HEK293 (cell line): ENCODE data around the gene SLC38A7.
A peak's percentile ranks its signal among the peaks of the same experiment; 100 is the strongest.

Experiments used
- CTCF ChIA-PET: fragments of 350-600 bp; formaldehyde crosslinking; extraction: SDS; loops from one replicate; lab custom pipeline; 2021; ENCODE audit warnings: antibody characterized with exemption; lab: Yijun Ruan, JAX
- POLR2A ChIA-PET: fragments of 300-600 bp; formaldehyde crosslinking; extraction: SDS; loops from one replicate; lab custom pipeline; 2020; ENCODE audit warnings: antibody characterized with exemption, inconsistent platforms; lab: Yijun Ruan, JAX
- H3K27ac ChIP-seq: fragments of 200-500 bp; sonication (Bioruptor generic); 2 replicates; pipeline ENCODE4 v1.5.1; 2014; ENCODE audit warnings: low read depth, low read length, control low read depth, inconsistent platforms; ENCODE audit errors: extremely low read depth
- H3K36me3 ChIP-seq, 2 experiments: fragments of 200-500 bp in 1 of 2; sonication (Bioruptor generic) in 1 of 2; 1 replicate in 1 of 2; 2 replicates in 1 of 2; pipeline ENCODE4 v1.5.1; 2014 to 2017; ENCODE audit warnings: inconsistent platforms in 2 of 2, low read length in 2 of 2; ENCODE audit not compliant: control insufficient read depth in 2 of 2, insufficient read depth in 1 of 2
- H3K4me1 ChIP-seq: fragments of 200-500 bp; sonication (Bioruptor generic); 2 replicates; pipeline ENCODE4 v1.5.1; 2014; ENCODE audit warnings: mild to moderate bottlenecking, low read length, inconsistent platforms; ENCODE audit not compliant: control insufficient read depth, insufficient read depth
- H3K4me3 ChIP-seq: 2 replicates; pipeline ENCODE4 v1.5.1; 2011; ENCODE audit warnings: low read depth, mild to moderate bottlenecking, control low read depth, low read length, moderate library complexity
- H3K9me3 ChIP-seq: fragments of 200-500 bp; sonication (Bioruptor generic); 2 replicates; pipeline ENCODE4 v1.5.1; 2014; ENCODE audit warnings: low read depth, low read length, inconsistent platforms; ENCODE audit not compliant: control insufficient read depth, insufficient read depth
- FEZF1 ChIP-seq: fragments of 450-650 bp; formaldehyde crosslinking; IDR thresholded peaks from 2 replicates; pipeline ENCODE4 v1.5.1; 2016; ENCODE audit warnings: missing biosample characterization, missing genetic modification characterization
- GLIS2 ChIP-seq: fragments of 450-650 bp; formaldehyde crosslinking; IDR thresholded peaks from 2 replicates; pipeline ENCODE4 v1.5.1; 2016; ENCODE audit warnings: missing biosample characterization, missing genetic modification characterization
- MEIS1 ChIP-seq: sonication (generic); formaldehyde crosslinking; IDR thresholded peaks from 2 replicates; pipeline ENCODE4 v1.8.1; 2022; ENCODE audit warnings: missing genetic modification reagents, mild to moderate bottlenecking, borderline replicate concordance
- OVOL3 ChIP-seq: fragments of 450-650 bp; formaldehyde crosslinking; IDR thresholded peaks from 2 replicates; pipeline ENCODE4 v1.5.1; 2016; ENCODE audit warnings: missing biosample characterization, missing genetic modification characterization
- REPIN1 ChIP-seq: fragments of 450-650 bp; formaldehyde crosslinking; IDR thresholded peaks from 2 replicates; pipeline ENCODE4 v1.5.1; 2017; ENCODE audit warnings: missing biosample characterization, missing genetic modification characterization, low read depth
- SP3 ChIP-seq: fragments of 450-650 bp; formaldehyde crosslinking; IDR thresholded peaks from 2 replicates; pipeline ENCODE4 v1.5.1; 2016; ENCODE audit warnings: missing biosample characterization, missing genetic modification characterization
- ZBTB44 ChIP-seq: fragments of 450-650 bp; IDR thresholded peaks from 2 replicates; pipeline ENCODE4 v1.5.1; 2018; ENCODE audit warnings: missing biosample characterization, mild to moderate bottlenecking, missing genetic modification characterization
- ZEB2 ChIP-seq: fragments of 450-650 bp; formaldehyde crosslinking; IDR thresholded peaks from 2 replicates; pipeline ENCODE4 v1.5.1; 2016; ENCODE audit warnings: missing biosample characterization, missing genetic modification characterization
- ZNF140 ChIP-seq: fragments of 450-650 bp; formaldehyde crosslinking; IDR thresholded peaks from 2 replicates; pipeline ENCODE4 v1.5.1; 2016; ENCODE audit warnings: missing biosample characterization, missing genetic modification characterization
- ZNF18 ChIP-seq: fragments of 450-650 bp; formaldehyde crosslinking; IDR thresholded peaks from 2 replicates; pipeline ENCODE4 v1.5.1; 2016; ENCODE audit warnings: missing biosample characterization, missing genetic modification characterization
- ZNF2 ChIP-seq: fragments of 450-650 bp; formaldehyde crosslinking; IDR thresholded peaks from 2 replicates; pipeline ENCODE4 v1.5.1; 2016; ENCODE audit warnings: missing biosample characterization, missing genetic modification characterization
- ZNF223 ChIP-seq: fragments of 450-650 bp; formaldehyde crosslinking; IDR thresholded peaks from 2 replicates; pipeline ENCODE4 v1.5.1; 2016; ENCODE audit warnings: missing biosample characterization, missing genetic modification characterization
- ZNF239 ChIP-seq: fragments of 450-650 bp; formaldehyde crosslinking; IDR thresholded peaks from 2 replicates; pipeline ENCODE4 v1.5.1; 2016; ENCODE audit warnings: missing biosample characterization, missing genetic modification characterization
- ZNF24 ChIP-seq: fragments of 450-650 bp; formaldehyde crosslinking; IDR thresholded peaks from 2 replicates; pipeline ENCODE4 v1.5.1; 2016; ENCODE audit warnings: missing biosample characterization, missing genetic modification characterization
- ZNF248 ChIP-seq: fragments of 450-650 bp; formaldehyde crosslinking; IDR thresholded peaks from 2 replicates; pipeline ENCODE4 v1.5.1; 2017; ENCODE audit warnings: missing biosample characterization, missing genetic modification characterization
- ZNF521 ChIP-seq: fragments of 450-650 bp; formaldehyde crosslinking; IDR thresholded peaks from 2 replicates; pipeline ENCODE4 v1.5.1; 2017; ENCODE audit warnings: missing biosample characterization, mild to moderate bottlenecking, missing genetic modification characterization
- ZNF544 ChIP-seq: fragments of 450-650 bp; formaldehyde crosslinking; IDR thresholded peaks from 2 replicates; pipeline ENCODE4 v1.5.0; 2017; ENCODE audit warnings: missing biosample characterization, missing genetic modification characterization
- ZNF571 ChIP-seq: fragments of 450-650 bp; formaldehyde crosslinking; IDR thresholded peaks from 2 replicates; pipeline ENCODE4 v1.5.0; 2017; ENCODE audit warnings: missing biosample characterization, missing genetic modification characterization
- ZNF600 ChIP-seq: fragments of 450-650 bp; formaldehyde crosslinking; IDR thresholded peaks from 2 replicates; pipeline ENCODE4 v1.5.1; 2016; ENCODE audit warnings: missing biosample characterization, missing genetic modification characterization
- ZNF610 ChIP-seq: fragments of 450-650 bp; formaldehyde crosslinking; IDR thresholded peaks from 2 replicates; pipeline ENCODE4 v1.5.1; 2016; ENCODE audit warnings: missing biosample characterization, missing genetic modification characterization, borderline replicate concordance
- ZNF670 ChIP-seq: fragments of 450-650 bp; formaldehyde crosslinking; IDR thresholded peaks from 2 replicates; pipeline ENCODE4 v1.5.1; 2016; ENCODE audit warnings: missing biosample characterization, missing genetic modification characterization, low read depth
- TF ChIP-seq, protein P1 (sequence below): fragments of 450-650 bp; formaldehyde crosslinking; IDR thresholded peaks from 2 replicates; pipeline ENCODE4 v1.5.1; 2016; ENCODE audit warnings: missing biosample characterization, missing genetic modification characterization
- TF ChIP-seq, protein P2 (sequence below): fragments of 450-650 bp; formaldehyde crosslinking; conservative IDR thresholded peaks from 2 replicates; pipeline ENCODE4 v1.5.1; 2016; ENCODE audit warnings: low read depth, missing biosample characterization, missing genetic modification characterization
- TF ChIP-seq, protein P3 (sequence below): fragments of 450-650 bp; formaldehyde crosslinking; IDR thresholded peaks from 2 replicates; pipeline ENCODE4 v1.5.1; 2016; ENCODE audit warnings: missing biosample characterization, missing genetic modification characterization

SLC38A7 gene

GRCh38 chr16:58652741-58653140 is 31.8 kb downstream of the SLC38A7 start:
- ChIA-PET POLR2A (interaction anchor here (0.5 to 0.7 kb wide), 2 partner anchors 330 to 918 kb away, joined by 5 to 7 read pairs; no protein-coding TSS in a partner anchor), CTCF (interaction anchor here (0.6 to 1.8 kb wide), 4 partner anchors 8 to 239 kb away, joined by 3 to 8 read pairs (median 5); no protein-coding TSS in a partner anchor)
- no peaks in the 10 kb centered on the region for H3K9me3 ChIP-seq
- no peak overlapping the region for H3K4me3 ChIP-seq
- H3K27ac ChIP-seq = no peak overlapping the region
- 0 out of 2 replicates have a peak, but pooled peaks cover 3% of the 10 kb centered on the region for H3K4me1 ChIP-seq
- TF ChIP-seq ZNF248 (tag by site-specific recombination) = no peak
- no peak for TF ChIP-seq ZNF571 (tag by site-specific recombination)
- TF ChIP-seq OVOL3 = no peak
- TF ChIP-seq ZNF521 (tag by site-specific recombination) = no peak
- no peak for TF ChIP-seq ZNF544
- TF ChIP-seq ZNF2 (tag by site-specific recombination) = no peak
- no peak for TF ChIP-seq SP3 (tag by site-specific recombination)
- TF ChIP-seq ZBTB44 (tag by site-specific recombination) = 0 out of 2 replicates have a peak, but pooled peaks have one; percentile 10
- TF ChIP-seq FEZF1 (tag by site-specific recombination) = peak; percentile 27; the same call in 1 of the 2 replicates
- no peaks in the 10 kb centered on the region for H3K36me3 ChIP-seq

DNA sequence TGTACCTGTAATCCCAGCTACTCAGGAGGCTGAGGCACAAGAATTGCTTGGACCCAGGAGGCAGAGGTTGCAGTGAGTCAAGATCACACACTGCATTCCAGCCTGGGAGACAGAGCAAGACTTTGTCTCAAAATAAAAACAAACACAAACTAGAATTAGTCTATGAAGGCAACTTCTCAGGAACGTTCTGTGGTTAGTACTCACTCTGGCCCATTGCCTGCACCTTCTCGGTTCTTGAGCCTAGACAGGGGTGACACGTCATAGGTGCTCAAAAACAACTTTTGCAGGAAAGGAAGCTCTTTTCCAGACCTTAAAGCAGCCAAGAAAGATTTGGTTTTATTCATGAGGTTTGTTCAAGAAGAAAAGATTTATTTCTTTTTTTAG is 32.6 kb downstream of the SLC38A7 start:
- CTCF ChIA-PET = interaction anchor here (0.6 to 1.8 kb wide), 4 partner anchors 9 to 238 kb away, joined by 3 to 8 read pairs (median 5); no protein-coding TSS in a partner anchor
- TF ChIP-seq ZNF24 (no peak), ZNF600 (tag by site-specific recombination) (no peak), REPIN1 (tag by site-specific recombination) (no peak), ZNF18 (tag by site-specific recombination) (no peak), ZEB2 (no peak), ZNF140 (no peak), ZNF223 (tag by site-specific recombination) (no peak), MEIS1 (CRISPR knock-in tag) (no peak), ZNF670 (tag by site-specific recombination) (no peak), ZNF239 (tag by site-specific recombination) (no peak), ZNF610 (tag by site-specific recombination) (no peak), GLIS2 (no peak)
- TF ChIP-seq, protein P1, sequence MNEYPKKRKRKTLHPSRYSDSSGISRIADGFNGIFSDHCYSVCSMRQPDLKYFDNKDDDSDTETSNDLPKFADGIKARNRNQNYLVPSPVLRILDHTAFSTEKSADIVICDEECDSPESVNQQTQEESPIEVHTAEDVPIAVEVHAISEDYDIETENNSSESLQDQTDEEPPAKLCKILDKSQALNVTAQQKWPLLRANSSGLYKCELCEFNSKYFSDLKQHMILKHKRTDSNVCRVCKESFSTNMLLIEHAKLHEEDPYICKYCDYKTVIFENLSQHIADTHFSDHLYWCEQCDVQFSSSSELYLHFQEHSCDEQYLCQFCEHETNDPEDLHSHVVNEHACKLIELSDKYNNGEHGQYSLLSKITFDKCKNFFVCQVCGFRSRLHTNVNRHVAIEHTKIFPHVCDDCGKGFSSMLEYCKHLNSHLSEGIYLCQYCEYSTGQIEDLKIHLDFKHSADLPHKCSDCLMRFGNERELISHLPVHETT (tag by site-specific recombination) = no peak
- TF ChIP-seq, protein P2, sequence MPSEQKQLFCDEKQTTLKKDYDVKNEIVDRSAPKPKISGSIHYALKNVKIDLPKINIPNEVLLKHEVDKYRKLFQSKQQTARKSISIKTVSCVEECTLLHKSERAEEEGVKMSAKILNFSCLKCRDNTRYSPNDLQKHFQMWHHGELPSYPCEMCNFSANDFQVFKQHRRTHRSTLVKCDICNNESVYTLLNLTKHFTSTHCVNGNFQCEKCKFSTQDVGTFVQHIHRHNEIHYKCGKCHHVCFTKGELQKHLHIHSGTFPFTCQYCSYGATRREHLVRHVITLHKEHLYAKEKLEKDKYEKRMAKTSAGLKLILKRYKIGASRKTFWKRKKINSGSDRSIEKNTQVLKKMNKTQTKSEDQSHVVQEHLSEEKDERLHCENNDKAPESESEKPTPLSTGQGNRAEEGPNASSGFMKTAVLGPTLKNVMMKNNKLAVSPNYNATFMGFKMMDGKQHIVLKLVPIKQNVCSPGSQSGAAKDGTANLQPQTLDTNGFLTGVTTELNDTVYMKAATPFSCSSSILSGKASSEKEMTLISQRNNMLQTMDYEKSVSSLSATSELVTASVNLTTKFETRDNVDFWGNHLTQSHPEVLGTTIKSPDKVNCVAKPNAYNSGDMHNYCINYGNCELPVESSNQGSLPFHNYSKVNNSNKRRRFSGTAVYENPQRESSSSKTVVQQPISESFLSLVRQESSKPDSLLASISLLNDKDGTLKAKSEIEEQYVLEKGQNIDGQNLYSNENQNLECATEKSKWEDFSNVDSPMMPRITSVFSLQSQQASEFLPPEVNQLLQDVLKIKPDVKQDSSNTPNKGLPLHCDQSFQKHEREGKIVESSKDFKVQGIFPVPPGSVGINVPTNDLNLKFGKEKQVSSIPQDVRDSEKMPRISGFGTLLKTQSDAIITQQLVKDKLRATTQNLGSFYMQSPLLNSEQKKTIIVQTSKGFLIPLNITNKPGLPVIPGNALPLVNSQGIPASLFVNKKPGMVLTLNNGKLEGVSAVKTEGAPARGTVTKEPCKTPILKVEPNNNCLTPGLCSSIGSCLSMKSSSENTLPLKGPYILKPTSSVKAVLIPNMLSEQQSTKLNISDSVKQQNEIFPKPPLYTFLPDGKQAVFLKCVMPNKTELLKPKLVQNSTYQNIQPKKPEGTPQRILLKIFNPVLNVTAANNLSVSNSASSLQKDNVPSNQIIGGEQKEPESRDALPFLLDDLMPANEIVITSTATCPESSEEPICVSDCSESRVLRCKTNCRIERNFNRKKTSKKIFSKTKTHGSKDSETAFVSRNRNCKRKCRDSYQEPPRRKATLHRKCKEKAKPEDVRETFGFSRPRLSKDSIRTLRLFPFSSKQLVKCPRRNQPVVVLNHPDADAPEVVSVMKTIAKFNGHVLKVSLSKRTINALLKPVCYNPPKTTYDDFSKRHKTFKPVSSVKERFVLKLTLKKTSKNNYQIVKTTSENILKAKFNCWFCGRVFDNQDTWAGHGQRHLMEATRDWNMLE (tag by site-specific recombination) = no peak
- TF ChIP-seq, protein P3, sequence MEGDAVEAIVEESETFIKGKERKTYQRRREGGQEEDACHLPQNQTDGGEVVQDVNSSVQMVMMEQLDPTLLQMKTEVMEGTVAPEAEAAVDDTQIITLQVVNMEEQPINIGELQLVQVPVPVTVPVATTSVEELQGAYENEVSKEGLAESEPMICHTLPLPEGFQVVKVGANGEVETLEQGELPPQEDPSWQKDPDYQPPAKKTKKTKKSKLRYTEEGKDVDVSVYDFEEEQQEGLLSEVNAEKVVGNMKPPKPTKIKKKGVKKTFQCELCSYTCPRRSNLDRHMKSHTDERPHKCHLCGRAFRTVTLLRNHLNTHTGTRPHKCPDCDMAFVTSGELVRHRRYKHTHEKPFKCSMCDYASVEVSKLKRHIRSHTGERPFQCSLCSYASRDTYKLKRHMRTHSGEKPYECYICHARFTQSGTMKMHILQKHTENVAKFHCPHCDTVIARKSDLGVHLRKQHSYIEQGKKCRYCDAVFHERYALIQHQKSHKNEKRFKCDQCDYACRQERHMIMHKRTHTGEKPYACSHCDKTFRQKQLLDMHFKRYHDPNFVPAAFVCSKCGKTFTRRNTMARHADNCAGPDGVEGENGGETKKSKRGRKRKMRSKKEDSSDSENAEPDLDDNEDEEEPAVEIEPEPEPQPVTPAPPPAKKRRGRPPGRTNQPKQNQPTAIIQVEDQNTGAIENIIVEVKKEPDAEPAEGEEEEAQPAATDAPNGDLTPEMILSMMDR (tag by site-specific recombination) = no peak

More for the DNA sequence above, 32.6 kb downstream of the SLC38A7 start:
- Histone ChIP-seq H3K36me3 (no peaks in the 10 kb centered on the region), H3K9me3 (no peaks in the 10 kb centered on the region), H3K27ac (no peak overlapping the region), H3K4me3 (no peak overlapping the region), H3K4me1 (0 out of 2 replicates have a peak, but pooled peaks cover 3% of the 10 kb centered on the region)
- POLR2A ChIA-PET = interaction anchor here (0.6 kb wide), 1 partner anchor 137 kb away, joined by 4 read pairs; no protein-coding TSS in a partner anchor
